H1 (cell line): ENCODE measurements around the gene PCDH18.

Experiments
- BACH1 ChIP-seq: IDR thresholded peaks from 2 replicates; pipeline ENCODE4 v1.6.1; 2012; ENCODE audit warnings: low read length, improper control_type of control experiment
- CREB1 ChIP-seq: IDR thresholded peaks from 2 replicates; pipeline ENCODE4 v1.6.1; 2012; ENCODE audit warnings: inconsistent platforms
- EP300 ChIP-seq, 2 experiments: IDR thresholded peaks; 1 replicate in 1 of 2; 2 replicates in 1 of 2; pipeline ENCODE4 v1.6.1; 2011 to 2012; ENCODE audit warnings: low read depth in 2 of 2, low read length in 2 of 2, mild to moderate bottlenecking in 2 of 2, borderline replicate concordance in 1 of 2, inconsistent platforms in 1 of 2, moderate library complexity in 1 of 2
- EZH2 ChIP-seq: fragments of 200-600 bp; sonication (generic); IDR thresholded peaks from 2 replicates; pipeline ENCODE4 v1.7.1; 2012; ENCODE audit warnings: low read depth, mild to moderate bottlenecking, moderate library complexity, low read length, inconsistent platforms; ENCODE audit not compliant: severe bottlenecking
- GABPA ChIP-seq: IDR thresholded peaks from 2 replicates; pipeline ENCODE4 v1.6.1; 2011; ENCODE audit warnings: mild to moderate bottlenecking, low read length, moderate library complexity, borderline replicate concordance; ENCODE audit not compliant: insufficient read depth
- KDM1A ChIP-seq: fragments of 200-600, 300-600 bp; sonication (generic); IDR thresholded peaks from 2 replicates; pipeline ENCODE4 v1.7.1; 2016; ENCODE audit warnings: mild to moderate bottlenecking, low read length, borderline replicate concordance
- POLR2A ChIP-seq, 2 experiments: IDR thresholded peaks; 1 replicate in 1 of 2; 2 replicates in 1 of 2; pipeline ENCODE4 v1.6.1; 2011; ENCODE audit warnings: low read depth in 2 of 2, low read length in 2 of 2, mild to moderate bottlenecking in 2 of 2; ENCODE audit errors: control extremely low read depth in 1 of 2
- RFX5 ChIP-seq: IDR thresholded peaks from 2 replicates; pipeline ENCODE4 v1.6.1; 2011; ENCODE audit warnings: low read depth, low read length, improper control_type of control experiment, borderline replicate concordance
- SRF ChIP-seq: IDR thresholded peaks from 2 replicates; pipeline ENCODE4 v1.6.1; 2011; ENCODE audit warnings: mild to moderate bottlenecking, low read depth, low read length, moderate library complexity
- TF ChIP-seq, protein P1 (sequence below), 3 experiments: IDR thresholded peaks; 1 replicate in 2 of 3; 2 replicates in 1 of 3; pipeline versions ENCODE4 v1.5.1 to v1.6.1; 2011; ENCODE audit warnings: low read length in 3 of 3, mild to moderate bottlenecking in 3 of 3, inconsistent platforms in 2 of 3, low read depth in 1 of 3, moderate library complexity in 1 of 3; ENCODE audit not compliant: insufficient read depth in 1 of 3; ENCODE audit errors: control extremely low read depth in 1 of 3
- TF ChIP-seq, protein P2 (sequence below): IDR thresholded peaks from 2 replicates; pipeline ENCODE4 v1.6.1; 2012; ENCODE audit warnings: low read length, inconsistent platforms

DNA sequence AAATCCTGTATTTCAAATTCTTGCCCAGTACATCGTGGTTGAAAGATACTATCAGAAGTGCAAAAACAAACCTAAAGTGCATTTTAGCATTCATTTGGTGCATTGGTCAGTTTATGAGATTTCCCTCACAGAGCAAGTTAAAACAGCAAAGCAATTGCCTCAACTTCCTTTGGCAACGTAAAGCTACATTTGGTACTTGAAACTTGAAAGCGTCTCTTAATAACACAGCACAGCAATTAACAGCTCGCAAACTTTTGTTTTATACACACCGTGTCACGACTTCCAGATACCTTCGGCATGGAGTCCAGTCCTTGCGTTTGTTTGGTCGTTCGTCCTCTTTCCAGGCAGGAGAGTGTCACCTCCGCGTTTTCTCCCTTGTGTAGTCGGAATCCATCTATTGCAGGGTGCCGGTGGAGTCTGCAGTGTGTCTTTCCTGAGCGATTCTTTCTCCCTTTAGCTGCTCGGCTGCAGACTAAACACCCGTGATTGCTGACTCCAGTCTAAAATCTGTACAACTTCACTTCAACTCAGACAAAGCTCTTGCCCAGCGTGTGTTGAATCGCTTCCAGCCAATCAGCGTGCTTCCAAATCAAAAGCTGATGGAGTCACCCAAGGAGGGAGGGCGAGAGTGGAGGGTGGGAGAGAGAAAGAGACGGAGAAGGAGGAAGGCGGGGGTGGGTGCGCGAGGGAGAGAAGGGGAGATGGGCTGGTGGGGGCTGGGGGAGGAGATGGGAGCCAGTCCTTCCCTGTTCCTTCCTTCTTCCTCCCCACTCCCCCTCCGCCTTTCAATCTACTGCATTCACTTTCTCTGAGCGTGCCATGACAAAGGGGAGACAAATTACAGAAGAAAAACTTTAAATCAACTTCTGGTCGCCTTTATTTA, at the start of gene PCDH18:
- TF ChIP-seq GABPA (no peak), RFX5 (no peak), POLR2A (IDR thresholded peaks at IDR 0.05; ENCODE audit: control extremely low read depth in 1 of 2, low read depth in 2 of 2, low read length in 2 of 2) (0 out of 3 replicates have a peak, but pooled peaks of 1 of the 2 experiments have one; percentile 17), CREB1 (peak; percentile 17; the same call in 1 of the 2 replicates), EP300 (IDR thresholded peaks at IDR 0.05; ENCODE audit: borderline replicate concordance in 1 of 2, low read depth in 2 of 2, low read length in 2 of 2) (no peak), SRF (no peak), KDM1A (no peak), EZH2 (no peak), BACH1 (no peak)
- TF ChIP-seq, protein P1, sequence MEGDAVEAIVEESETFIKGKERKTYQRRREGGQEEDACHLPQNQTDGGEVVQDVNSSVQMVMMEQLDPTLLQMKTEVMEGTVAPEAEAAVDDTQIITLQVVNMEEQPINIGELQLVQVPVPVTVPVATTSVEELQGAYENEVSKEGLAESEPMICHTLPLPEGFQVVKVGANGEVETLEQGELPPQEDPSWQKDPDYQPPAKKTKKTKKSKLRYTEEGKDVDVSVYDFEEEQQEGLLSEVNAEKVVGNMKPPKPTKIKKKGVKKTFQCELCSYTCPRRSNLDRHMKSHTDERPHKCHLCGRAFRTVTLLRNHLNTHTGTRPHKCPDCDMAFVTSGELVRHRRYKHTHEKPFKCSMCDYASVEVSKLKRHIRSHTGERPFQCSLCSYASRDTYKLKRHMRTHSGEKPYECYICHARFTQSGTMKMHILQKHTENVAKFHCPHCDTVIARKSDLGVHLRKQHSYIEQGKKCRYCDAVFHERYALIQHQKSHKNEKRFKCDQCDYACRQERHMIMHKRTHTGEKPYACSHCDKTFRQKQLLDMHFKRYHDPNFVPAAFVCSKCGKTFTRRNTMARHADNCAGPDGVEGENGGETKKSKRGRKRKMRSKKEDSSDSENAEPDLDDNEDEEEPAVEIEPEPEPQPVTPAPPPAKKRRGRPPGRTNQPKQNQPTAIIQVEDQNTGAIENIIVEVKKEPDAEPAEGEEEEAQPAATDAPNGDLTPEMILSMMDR (IDR thresholded peaks at IDR 0.05; ENCODE audit: control extremely low read depth in 1 of 3, insufficient read depth in 1 of 3, low read depth in 1 of 3, low read length in 3 of 3): no peak
- TF ChIP-seq, protein P2, sequence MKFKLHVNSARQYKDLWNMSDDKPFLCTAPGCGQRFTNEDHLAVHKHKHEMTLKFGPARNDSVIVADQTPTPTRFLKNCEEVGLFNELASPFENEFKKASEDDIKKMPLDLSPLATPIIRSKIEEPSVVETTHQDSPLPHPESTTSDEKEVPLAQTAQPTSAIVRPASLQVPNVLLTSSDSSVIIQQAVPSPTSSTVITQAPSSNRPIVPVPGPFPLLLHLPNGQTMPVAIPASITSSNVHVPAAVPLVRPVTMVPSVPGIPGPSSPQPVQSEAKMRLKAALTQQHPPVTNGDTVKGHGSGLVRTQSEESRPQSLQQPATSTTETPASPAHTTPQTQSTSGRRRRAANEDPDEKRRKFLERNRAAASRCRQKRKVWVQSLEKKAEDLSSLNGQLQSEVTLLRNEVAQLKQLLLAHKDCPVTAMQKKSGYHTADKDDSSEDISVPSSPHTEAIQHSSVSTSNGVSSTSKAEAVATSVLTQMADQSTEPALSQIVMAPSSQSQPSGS: no peak
